ENCODE measurements around the gene LRR1. TPM values are rescaled to one million over a fixed set of nuclear protein-coding genes. Genes with fewer than 3 reads are reported as not detected.
A peak's percentile ranks its signal among the peaks of the same experiment; 100 is the strongest.

Gene LRR1
- total and polyA plus RNA-seq, 3 donors from 2014 or later, result 23.8 to 85.7 (median 35.8) TPM

GRCh38 chr14:49586673-49587460, 11.9 kb upstream of the LRR1 start:
- intact Hi-C loops (cut with DNase I; ENCODE audit: low total_unique reads), result no loop called here
- WGBS, 2 donors, result 2% methylated on average over 12 to 15 of the region's 21 CpGs
- H3K4me1 ChIP-seq, result peaks cover 10% of the 10 kb centered on the region
- no peaks in the 10 kb centered on the region for H3K27me3 ChIP-seq
- no peaks in the 10 kb centered on the region for H3K9me3 ChIP-seq
- H3K27ac ChIP-seq, result peak overlapping the region; percentile 84 to 92
- DNase-seq, result peak; percentile 26
- H3K4me3 ChIP-seq, result peak overlapping the region; percentile 94 to 95
- H3K36me3 ChIP-seq (ENCODE audit: low read depth, missing control alignments), result no peaks in the 10 kb centered on the region
- TF ChIP-seq CTCF (IDR thresholded peaks at IDR 0.05), result peak; percentile 77 to 91 (median 84)
- TF ChIP-seq POLR2A (IDR thresholded peaks at IDR 0.05), result no peak

- intact Hi-C loops (cut with DNase I; ENCODE audit: low total_unique reads), result no loop called here
- H3K4me3 ChIP-seq, result no peak overlapping the region
- peaks cover 2% of the 10 kb centered on the region for H3K4me1 ChIP-seq
- no peaks in the 10 kb centered on the region for H3K9me3 ChIP-seq
- 78 to 84% methylated on average over 3 of the region's 3 CpGs for WGBS, 2 donors
- no peaks in the 10 kb centered on the region for H3K36me3 ChIP-seq (ENCODE audit: low read depth, missing control alignments)
- TF ChIP-seq CTCF (IDR thresholded peaks at IDR 0.05) (no peak), POLR2A (IDR thresholded peaks at IDR 0.05) (no peak)
- H3K27ac ChIP-seq, result no peak overlapping the region
- no peaks in the 10 kb centered on the region for H3K27me3 ChIP-seq
- no peak for DNase-seq
These were observed 9.4 kb upstream of the LRR1 start for GRCh38 chr14:49589387-49589786.

- Histone ChIP-seq H3K4me3 (no peak overlapping the region), H3K4me1 (no peaks in the 10 kb centered on the region), H3K27me3 (no peaks in the 10 kb centered on the region), H3K9me3 (no peaks in the 10 kb centered on the region), H3K27ac (no peak overlapping the region), H3K36me3 (ENCODE audit: low read depth, missing control alignments) (no peaks in the 10 kb centered on the region)
- WGBS, 2 donors, result 89 to 95% methylated on average over 3 of the region's 3 CpGs
- no peak for TF ChIP-seq CTCF (IDR thresholded peaks at IDR 0.05)
- TF ChIP-seq POLR2A (IDR thresholded peaks at IDR 0.05), result no peak
- DNase-seq, result no peak
- intact Hi-C loops (cut with DNase I; ENCODE audit: low total_unique reads), result no loop called here
These were observed 5.7 kb upstream of the LRR1 start for GRCh38 chr14:49593016-49593415.

- H3K4me3 ChIP-seq, result no peak overlapping the region
- H3K27ac ChIP-seq, result no peak overlapping the region
- no peaks in the 10 kb centered on the region for H3K4me1 ChIP-seq
- DNase-seq, result no peak
- TF ChIP-seq POLR2A (IDR thresholded peaks at IDR 0.05) (no peak), CTCF (IDR thresholded peaks at IDR 0.05) (no peak)
- H3K27me3 ChIP-seq, result no peaks in the 10 kb centered on the region
- intact Hi-C loops (cut with DNase I; ENCODE audit: low total_unique reads), result no loop called here
- 32 to 40% methylated on average over 4 of the region's 4 CpGs for WGBS, 2 donors
- H3K9me3 ChIP-seq, result no peaks in the 10 kb centered on the region
- H3K36me3 ChIP-seq (ENCODE audit: low read depth, missing control alignments), result no peaks in the 10 kb centered on the region
These were observed 4.2 kb upstream of the LRR1 start for GRCh38 chr14:49594347-49595091.
